PC-3 (cell line): ENCODE measurements around the gene NADSYN1.

Experiments
- EZH2 ChIP-seq: fragments of 300-600 bp; sonication (generic); IDR thresholded peaks from one replicate; pipeline ENCODE4 v1.6.1; 2017; ENCODE audit warnings: antibody characterized with exemption, mild to moderate bottlenecking, low read length; ENCODE audit not compliant: unreplicated experiment
- EZH2phosphoT487 ChIP-seq: fragments of 300-600 bp; sonication (generic); IDR thresholded peaks from 2 replicates; pipeline ENCODE4 v1.6.1; 2018; ENCODE audit warnings: mild to moderate bottlenecking, antibody characterized with exemption, low read length, borderline replicate concordance
- TF ChIP-seq, protein P1 (sequence below): fragments of 300-600 bp; sonication (generic); conservative IDR thresholded peaks from 2 replicates; pipeline ENCODE4 v1.5.1; 2017; ENCODE audit warnings: antibody characterized with exemption, low read depth, mild to moderate bottlenecking, low read length

DNA sequence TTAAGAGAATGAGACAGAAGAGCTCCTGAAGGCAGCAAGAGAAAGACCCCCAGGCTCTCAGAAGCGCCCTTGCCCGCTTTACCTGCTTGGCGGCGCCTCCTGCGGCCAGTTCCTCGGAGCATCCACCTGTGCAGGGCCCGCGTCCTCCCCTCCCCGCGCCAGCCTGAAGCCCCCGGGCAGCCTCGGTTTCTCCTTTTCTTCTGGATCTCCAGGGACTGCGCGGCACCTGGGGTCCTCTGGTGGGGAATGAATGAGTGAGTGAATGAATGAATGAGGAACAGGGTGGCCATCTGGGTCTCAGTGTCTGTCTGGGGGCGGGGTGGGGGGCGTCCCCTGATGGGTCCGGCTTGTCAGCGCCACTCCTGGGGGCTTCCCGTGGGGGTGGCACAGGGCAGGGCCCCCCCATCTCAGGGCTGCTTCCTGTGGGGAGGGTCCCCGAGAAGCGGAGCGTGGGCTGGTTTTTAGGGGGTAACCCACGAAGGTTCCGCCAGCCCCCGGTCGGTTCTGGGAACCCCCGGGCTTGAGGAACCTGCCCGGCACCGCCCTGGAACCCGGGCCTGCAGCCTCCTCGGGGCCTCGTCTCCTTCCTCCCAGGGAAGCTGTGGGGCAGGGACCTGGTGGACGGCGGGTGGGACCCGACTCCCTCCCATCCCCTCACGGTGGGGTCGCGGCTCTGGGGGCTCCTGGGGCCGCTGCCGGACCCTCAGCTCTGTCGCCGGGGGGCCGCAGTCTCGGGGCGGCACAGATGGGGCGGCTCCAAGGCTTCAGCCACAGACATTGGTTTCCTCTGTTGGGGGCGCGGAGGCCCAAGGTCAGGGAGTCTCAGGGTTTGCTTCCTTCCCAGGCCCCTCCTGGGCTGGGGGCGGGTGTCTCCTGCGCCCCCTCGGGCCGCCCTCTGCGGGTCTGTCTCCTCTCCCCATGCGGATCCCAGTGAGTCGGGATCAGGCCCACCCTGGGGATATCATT lies 65.8 kb downstream of the NADSYN1 start:
- TF ChIP-seq, protein P1, sequence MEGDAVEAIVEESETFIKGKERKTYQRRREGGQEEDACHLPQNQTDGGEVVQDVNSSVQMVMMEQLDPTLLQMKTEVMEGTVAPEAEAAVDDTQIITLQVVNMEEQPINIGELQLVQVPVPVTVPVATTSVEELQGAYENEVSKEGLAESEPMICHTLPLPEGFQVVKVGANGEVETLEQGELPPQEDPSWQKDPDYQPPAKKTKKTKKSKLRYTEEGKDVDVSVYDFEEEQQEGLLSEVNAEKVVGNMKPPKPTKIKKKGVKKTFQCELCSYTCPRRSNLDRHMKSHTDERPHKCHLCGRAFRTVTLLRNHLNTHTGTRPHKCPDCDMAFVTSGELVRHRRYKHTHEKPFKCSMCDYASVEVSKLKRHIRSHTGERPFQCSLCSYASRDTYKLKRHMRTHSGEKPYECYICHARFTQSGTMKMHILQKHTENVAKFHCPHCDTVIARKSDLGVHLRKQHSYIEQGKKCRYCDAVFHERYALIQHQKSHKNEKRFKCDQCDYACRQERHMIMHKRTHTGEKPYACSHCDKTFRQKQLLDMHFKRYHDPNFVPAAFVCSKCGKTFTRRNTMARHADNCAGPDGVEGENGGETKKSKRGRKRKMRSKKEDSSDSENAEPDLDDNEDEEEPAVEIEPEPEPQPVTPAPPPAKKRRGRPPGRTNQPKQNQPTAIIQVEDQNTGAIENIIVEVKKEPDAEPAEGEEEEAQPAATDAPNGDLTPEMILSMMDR, result no peak
- TF ChIP-seq EZH2phosphoT487 (no peak), EZH2 (no peak)
